ENCODE data around the gene TAGLN3.
A peak's percentile ranks its signal among the peaks of the same experiment; 100 is the strongest.

TAGLN3 gene

DNA sequence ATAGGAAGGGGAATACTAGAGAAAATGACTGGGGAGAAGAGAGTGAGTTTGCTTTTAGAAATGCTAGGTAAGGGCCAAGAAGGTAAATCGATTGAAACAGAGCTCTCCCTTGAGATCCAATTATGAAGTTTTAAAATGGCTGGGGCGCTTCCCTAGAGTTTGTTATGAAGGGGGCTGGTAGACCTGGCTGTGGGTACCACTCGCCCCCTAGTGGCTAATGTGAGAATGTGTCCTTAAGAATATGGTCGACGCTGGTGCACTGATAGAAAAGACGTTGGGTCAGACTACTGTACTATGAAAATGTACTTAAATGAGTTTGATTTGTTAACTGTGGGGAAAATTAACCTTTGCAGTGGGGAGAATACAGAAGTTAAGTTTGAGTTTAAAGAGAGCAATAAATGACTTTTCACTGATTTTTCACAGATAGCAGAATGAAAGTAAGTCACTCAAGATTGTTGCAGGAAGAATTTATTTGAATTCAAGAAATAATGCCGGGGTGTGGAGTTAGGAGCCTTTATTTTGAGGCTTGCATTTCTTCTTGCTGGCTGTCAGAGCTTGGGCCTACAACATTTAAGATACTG is 45.0 kb downstream of the TAGLN3 start:
- H3K4me3 ChIP-seq (ENCODE audit: low read depth, low read length): no peak overlapping the region
- TF ChIP-seq, protein P1, sequence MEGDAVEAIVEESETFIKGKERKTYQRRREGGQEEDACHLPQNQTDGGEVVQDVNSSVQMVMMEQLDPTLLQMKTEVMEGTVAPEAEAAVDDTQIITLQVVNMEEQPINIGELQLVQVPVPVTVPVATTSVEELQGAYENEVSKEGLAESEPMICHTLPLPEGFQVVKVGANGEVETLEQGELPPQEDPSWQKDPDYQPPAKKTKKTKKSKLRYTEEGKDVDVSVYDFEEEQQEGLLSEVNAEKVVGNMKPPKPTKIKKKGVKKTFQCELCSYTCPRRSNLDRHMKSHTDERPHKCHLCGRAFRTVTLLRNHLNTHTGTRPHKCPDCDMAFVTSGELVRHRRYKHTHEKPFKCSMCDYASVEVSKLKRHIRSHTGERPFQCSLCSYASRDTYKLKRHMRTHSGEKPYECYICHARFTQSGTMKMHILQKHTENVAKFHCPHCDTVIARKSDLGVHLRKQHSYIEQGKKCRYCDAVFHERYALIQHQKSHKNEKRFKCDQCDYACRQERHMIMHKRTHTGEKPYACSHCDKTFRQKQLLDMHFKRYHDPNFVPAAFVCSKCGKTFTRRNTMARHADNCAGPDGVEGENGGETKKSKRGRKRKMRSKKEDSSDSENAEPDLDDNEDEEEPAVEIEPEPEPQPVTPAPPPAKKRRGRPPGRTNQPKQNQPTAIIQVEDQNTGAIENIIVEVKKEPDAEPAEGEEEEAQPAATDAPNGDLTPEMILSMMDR (IDR thresholded peaks at IDR 0.05; ENCODE audit: borderline replicate concordance, insufficient read depth, low read depth, low read length): peak; percentile 78

DNA sequence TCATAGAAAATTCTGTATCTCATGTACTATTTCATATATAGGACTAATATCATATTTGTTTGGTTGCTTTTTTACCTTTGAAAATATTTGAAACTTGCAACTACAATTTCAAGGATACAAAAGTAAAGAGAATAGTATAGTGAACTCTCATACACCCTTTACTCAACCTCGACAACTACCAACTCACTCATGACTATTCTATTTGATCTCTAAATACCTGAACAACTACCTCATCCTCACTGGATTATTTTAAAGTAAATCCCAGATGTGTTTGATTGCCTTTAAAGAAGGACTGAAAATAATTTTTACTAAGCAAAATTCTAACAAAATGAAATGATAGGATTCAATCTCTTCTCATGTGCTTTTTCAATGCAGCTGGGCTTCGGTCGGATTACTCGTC is 47.9 kb downstream of the TAGLN3 start:
- TF ChIP-seq, protein P1 (IDR thresholded peaks at IDR 0.05; ENCODE audit: borderline replicate concordance, insufficient read depth, low read depth, low read length): no peak
- no peak overlapping the region for H3K4me3 ChIP-seq (ENCODE audit: low read depth, low read length)

DNA sequence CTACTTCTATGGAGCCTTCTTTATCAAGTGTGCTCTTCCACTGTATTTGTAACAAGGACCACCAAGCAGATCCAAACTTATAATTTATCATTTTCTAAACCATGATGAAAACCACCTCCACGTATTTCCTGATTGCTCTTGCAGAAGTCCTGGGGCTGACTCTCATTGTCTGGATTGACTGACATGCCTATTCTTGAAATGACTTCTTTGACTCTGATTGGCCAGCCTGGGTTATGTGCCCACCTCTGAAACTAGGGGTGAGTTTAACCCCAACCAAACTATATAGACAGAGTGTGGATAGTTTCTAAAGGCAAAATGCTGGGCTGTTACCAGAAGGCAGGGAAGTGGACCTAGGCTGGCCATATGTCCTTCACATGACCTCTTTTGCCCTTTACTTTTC is 48.5 kb downstream of the TAGLN3 start:
- no peak overlapping the region for H3K4me3 ChIP-seq (ENCODE audit: low read depth, low read length)
- TF ChIP-seq, protein P1 (IDR thresholded peaks at IDR 0.05; ENCODE audit: borderline replicate concordance, insufficient read depth, low read depth, low read length): no peak

DNA sequence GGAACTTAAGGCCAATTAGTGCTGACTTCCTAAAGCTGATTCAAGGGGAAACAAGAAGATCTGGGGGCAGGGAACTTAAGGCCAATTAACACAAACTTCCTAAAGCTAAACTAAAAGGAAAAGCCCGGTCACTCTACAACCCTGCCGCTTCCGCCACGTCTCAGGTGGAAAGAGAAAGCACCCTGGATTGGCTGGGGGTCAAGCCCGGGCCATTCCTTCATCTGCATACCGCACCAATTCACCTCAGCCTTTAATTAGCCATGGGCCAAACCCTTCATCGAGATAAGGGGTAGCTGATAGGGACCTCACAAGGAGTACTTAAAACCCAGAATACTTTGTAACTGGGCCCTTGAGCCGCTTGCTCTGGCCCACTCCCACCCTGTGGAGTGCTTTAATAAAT is 50.2 kb downstream of the TAGLN3 start:
- TF ChIP-seq, protein P1 (IDR thresholded peaks at IDR 0.05; ENCODE audit: borderline replicate concordance, insufficient read depth, low read depth, low read length): no peak

DNA sequence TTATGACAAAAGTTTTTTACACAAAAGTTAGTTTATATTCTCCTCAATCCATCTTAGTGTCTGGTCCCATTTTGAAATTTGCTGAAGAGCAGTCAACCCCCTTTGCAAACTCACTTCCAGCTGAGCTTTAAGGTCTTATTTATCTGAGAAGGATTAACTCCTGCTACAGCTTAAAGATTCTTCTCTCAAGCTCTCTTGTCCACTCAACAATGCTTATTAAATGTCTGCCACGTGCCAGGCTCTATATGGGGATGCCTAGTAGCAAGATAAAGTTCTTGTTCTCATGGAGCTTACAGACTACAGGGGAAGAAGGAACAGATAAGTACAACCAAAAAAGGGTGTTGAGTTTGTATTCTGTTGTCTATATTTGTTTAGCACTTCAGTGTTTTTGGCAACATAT is 54.5 kb downstream of the TAGLN3 start:
- TF ChIP-seq, protein P1 (IDR thresholded peaks at IDR 0.05; ENCODE audit: borderline replicate concordance, insufficient read depth, low read depth, low read length): no peak
- H3K4me3 ChIP-seq (ENCODE audit: low read depth, low read length): no peak overlapping the region

More for the DNA sequence above, 50.2 kb downstream of the TAGLN3 start:
- no peak overlapping the region for H3K4me3 ChIP-seq (ENCODE audit: low read depth, low read length)

DNA sequence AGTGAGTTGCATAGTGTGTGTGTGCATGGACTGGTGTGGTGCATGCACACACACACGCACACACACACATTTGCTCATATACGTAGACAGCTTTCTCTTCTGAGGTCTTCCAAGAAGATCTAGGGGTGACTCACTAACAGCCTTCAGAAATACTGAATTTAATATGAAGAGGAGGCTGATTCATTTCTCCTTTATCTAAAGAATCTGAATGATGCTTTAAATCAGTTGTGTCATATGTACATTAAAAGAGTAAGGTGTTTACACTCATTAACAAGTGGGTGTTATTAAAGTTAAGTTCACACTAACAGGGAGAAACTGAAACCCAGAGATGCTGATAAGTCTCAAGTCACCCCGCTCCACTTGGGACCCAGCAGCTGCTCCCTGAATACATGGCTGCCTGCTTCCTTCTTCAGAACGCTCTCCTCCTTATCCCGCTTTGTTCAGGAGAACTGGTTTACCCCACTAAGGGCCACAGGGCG is 57.8 kb downstream of the TAGLN3 start:
- H3K4me3 ChIP-seq (ENCODE audit: low read depth, low read length): no peak overlapping the region

DNA sequence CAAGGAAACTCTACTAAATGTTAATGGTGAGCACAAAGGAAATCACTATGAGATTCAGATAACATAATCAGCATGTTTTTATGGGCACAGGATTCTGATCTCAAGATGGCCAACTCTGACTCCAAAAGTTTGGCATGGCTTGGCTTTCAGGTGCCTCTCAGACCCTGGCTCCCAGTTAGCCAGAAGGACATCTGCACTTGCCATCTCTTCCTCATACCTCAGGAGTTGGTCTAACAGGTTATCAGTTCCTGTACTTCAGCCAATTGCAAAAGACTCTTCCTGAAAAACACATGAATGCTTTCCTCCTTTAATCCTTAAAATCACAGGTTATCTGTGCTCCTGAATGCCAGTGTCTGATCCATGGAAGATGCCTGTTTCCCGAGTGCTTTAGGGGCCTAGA is 60.8 kb downstream of the TAGLN3 start:
- no peak overlapping the region for H3K4me3 ChIP-seq (ENCODE audit: low read depth, low read length)
- TF ChIP-seq, protein P1 (IDR thresholded peaks at IDR 0.05; ENCODE audit: borderline replicate concordance, insufficient read depth, low read depth, low read length): no peak

More for the DNA sequence above, 57.8 kb downstream of the TAGLN3 start:
- TF ChIP-seq, protein P1 (IDR thresholded peaks at IDR 0.05; ENCODE audit: borderline replicate concordance, insufficient read depth, low read depth, low read length): no peak
